GM04503 (cell line): Measurements from ENCODE around the gene USP13.
"Not testable (repeated sequence)": the region's sequence is repeated elsewhere in the genome, so short reads cannot be mapped to it uniquely, and the experiment has no call there.

Source experiments
- DNase-seq: peaks from one replicate; pipeline ENCODE4 v3.0.0-alpha.2; 2012; ENCODE audit warnings: low read depth

Gene USP13

GRCh38 chr3:179734497-179735281 lies 81.8 kb downstream of the USP13 start:
- no peak for DNase-seq

GRCh38 chr3:179735321-179735720 lies 82.5 kb downstream of the USP13 start:
- DNase-seq = no peak

GRCh38 chr3:179738998-179739397 lies 86.2 kb downstream of the USP13 start:
- no peak for DNase-seq

GRCh38 chr3:179739816-179740594 lies 87.2 kb downstream of the USP13 start:
- no peak for DNase-seq

GRCh38 chr3:179743913-179744312 lies 91.1 kb downstream of the USP13 start:
- DNase-seq = no peak

GRCh38 chr3:179744667-179745066 lies 91.8 kb downstream of the USP13 start:
- DNase-seq = no peak

GRCh38 chr3:179745079-179745478 lies 92.2 kb downstream of the USP13 start:
- no peak for DNase-seq

- DNase-seq = no peak
These were observed 92.9 kb downstream of the USP13 start for GRCh38 chr3:179745716-179746115.

GRCh38 chr3:179750720-179751328 lies 98.0 kb downstream of the USP13 start:
- no peak for DNase-seq

GRCh38 chr3:179760944-179761343 lies 108.1 kb downstream of the USP13 start:
- DNase-seq = no peak

GRCh38 chr3:179765396-179765795 lies 112.6 kb downstream of the USP13 start:
- peak; percentile 25 for DNase-seq

- no peak for DNase-seq
These were observed 113.7 kb downstream of the USP13 start for GRCh38 chr3:179766416-179767133.

GRCh38 chr3:179768080-179768479 lies 115.2 kb downstream of the USP13 start:
- peak; percentile 21 for DNase-seq

- DNase-seq = no peak
These were observed 116.8 kb downstream of the USP13 start for GRCh38 chr3:179769411-179770247.

GRCh38 chr3:179771797-179772196 lies 119.0 kb downstream of the USP13 start:
- DNase-seq = no peak

GRCh38 chr3:179772297-179772696 lies 119.5 kb downstream of the USP13 start:
- DNase-seq = no peak

GRCh38 chr3:179775416-179776122 lies 122.7 kb downstream of the USP13 start:
- DNase-seq = no peak

GRCh38 chr3:179782841-179783240 lies 130.0 kb downstream of the USP13 start:
- DNase-seq = not testable (repeated sequence)

GRCh38 chr3:179788996-179789395 lies 136.2 kb downstream of the USP13 start:
- DNase-seq = no peak

GRCh38 chr3:179791793-179792192 lies 139.0 kb downstream of the USP13 start:
- DNase-seq = no peak

- no peak for DNase-seq
These were observed 141.5 kb downstream of the USP13 start for GRCh38 chr3:179794355-179794754.
